Parathyroid adenoma (tissue), 2 donors: ENCODE data around the gene GRAMD4.

Experiments
- H2AFZ ChIP-seq: fragments of 300-600 bp; sonication (generic); one replicate; pipeline ENCODE4 v1.7.0; 2017; ENCODE audit warnings: antibody characterized with exemption, mild to moderate bottlenecking
- H3K27ac ChIP-seq: fragments of 300-600 bp; sonication (generic); one replicate; pipeline ENCODE4 v1.7.0; 2017
- H3K27me3 ChIP-seq: fragments of 300-600 bp; sonication (generic); one replicate; pipeline ENCODE4 v1.7.0; 2017; ENCODE audit warnings: low read length; ENCODE audit not compliant: control insufficient read depth, insufficient read depth
- H3K36me3 ChIP-seq: fragments of 300-600 bp; sonication (generic); one replicate; pipeline ENCODE4 v1.7.0; 2017; ENCODE audit warnings: low read length; ENCODE audit not compliant: control insufficient read depth, insufficient read depth
- H3K4me1 ChIP-seq: fragments of 300-600 bp; sonication (generic); one replicate; pipeline ENCODE4 v1.7.0; 2017; ENCODE audit warnings: control low read depth
- H3K4me2 ChIP-seq: fragments of 300-600 bp; sonication (generic); one replicate; pipeline ENCODE4 v1.7.0; 2017; ENCODE audit warnings: low read length
- H3K4me3 ChIP-seq: fragments of 300-600 bp; sonication (generic); one replicate; pipeline ENCODE4 v1.7.0; 2017; ENCODE audit warnings: low read depth, low read length
- H3K79me2 ChIP-seq: fragments of 300-600 bp; sonication (generic); one replicate; pipeline ENCODE4 v1.7.0; 2017; ENCODE audit warnings: control low read depth
- H3K9ac ChIP-seq: fragments of 300-600 bp; sonication (generic); one replicate; pipeline ENCODE4 v1.7.0; 2017; ENCODE audit warnings: mild to moderate bottlenecking
- H3K9me3 ChIP-seq: fragments of 300-600 bp; sonication (generic); one replicate; pipeline ENCODE4 v1.7.0; 2017; ENCODE audit warnings: low read length; ENCODE audit not compliant: control insufficient read depth
- TF ChIP-seq, protein P1 (sequence below): fragments of 300-600 bp; sonication (generic); IDR thresholded peaks from one replicate; pipeline ENCODE4 v1.7.0; 2017; ENCODE audit warnings: antibody characterized with exemption, mild to moderate bottlenecking
- donor health status: primary hyperparathyroidism.

Gene GRAMD4

GRCh38 chr22:46637711-46638600 lies 17.8 kb downstream of the GRAMD4 start:
- Histone ChIP-seq H2AFZ (no peak overlapping the region), H3K4me2 (no peak overlapping the region), H3K9ac (no peak overlapping the region), H3K27me3 (no peaks in the 10 kb centered on the region), H3K36me3 (no peaks in the 10 kb centered on the region), H3K4me1 (no peaks in the 10 kb centered on the region), H3K79me2 (no peaks in the 10 kb centered on the region), H3K4me3 (no peak overlapping the region), H3K27ac (no peak overlapping the region), H3K9me3 (no peaks in the 10 kb centered on the region)
- TF ChIP-seq, protein P1, sequence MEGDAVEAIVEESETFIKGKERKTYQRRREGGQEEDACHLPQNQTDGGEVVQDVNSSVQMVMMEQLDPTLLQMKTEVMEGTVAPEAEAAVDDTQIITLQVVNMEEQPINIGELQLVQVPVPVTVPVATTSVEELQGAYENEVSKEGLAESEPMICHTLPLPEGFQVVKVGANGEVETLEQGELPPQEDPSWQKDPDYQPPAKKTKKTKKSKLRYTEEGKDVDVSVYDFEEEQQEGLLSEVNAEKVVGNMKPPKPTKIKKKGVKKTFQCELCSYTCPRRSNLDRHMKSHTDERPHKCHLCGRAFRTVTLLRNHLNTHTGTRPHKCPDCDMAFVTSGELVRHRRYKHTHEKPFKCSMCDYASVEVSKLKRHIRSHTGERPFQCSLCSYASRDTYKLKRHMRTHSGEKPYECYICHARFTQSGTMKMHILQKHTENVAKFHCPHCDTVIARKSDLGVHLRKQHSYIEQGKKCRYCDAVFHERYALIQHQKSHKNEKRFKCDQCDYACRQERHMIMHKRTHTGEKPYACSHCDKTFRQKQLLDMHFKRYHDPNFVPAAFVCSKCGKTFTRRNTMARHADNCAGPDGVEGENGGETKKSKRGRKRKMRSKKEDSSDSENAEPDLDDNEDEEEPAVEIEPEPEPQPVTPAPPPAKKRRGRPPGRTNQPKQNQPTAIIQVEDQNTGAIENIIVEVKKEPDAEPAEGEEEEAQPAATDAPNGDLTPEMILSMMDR, result no peak

DNA sequence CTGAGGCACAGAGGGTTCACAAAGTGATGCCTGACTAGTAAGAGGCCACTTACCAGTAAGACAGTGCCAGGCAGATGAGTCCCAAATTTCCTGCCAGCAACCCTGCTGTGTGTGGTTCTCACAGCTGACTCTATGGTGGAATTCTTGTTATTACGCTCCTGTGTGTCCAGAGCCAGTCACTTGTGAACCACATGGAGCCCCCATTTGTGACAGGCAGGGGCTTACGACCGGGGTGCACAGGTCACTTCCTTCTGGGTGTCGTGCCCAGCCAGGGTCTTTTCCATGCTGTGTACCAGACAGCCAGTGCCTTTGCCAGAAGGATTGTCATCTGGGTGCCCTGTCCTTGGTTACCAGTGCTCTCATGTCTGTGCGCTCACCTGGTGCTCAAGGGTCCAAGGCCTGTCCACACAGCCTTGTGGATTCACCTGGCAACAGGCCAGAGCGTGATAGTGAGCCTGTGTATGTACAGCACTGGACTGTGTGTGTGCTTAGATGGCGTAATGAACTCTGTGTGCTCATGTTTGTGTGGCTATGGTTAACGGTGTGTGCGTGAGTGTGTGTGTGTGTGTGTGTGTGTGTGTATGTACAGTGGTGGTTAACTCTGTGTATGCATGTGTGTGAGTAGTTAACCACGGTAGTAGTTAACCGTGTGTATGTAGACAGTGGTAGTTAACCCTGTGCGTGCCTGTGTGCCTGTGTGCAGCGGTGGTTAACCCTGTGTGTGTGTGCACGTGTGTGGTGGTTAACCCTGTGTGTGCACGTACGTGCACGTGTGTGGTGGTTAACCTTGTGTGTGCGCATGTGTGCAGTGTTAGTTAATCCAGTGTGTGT lies 18.6 kb downstream of the GRAMD4 start:
- H3K4me3 ChIP-seq, result no peak overlapping the region
- TF ChIP-seq, protein P1, result no peak
- H3K9ac ChIP-seq, result no peak overlapping the region
- no peak overlapping the region for H3K27ac ChIP-seq
- no peaks in the 10 kb centered on the region for H3K36me3 ChIP-seq
- H3K9me3 ChIP-seq, result no peaks in the 10 kb centered on the region
- no peak overlapping the region for H3K4me2 ChIP-seq
- no peaks in the 10 kb centered on the region for H3K79me2 ChIP-seq
- H3K27me3 ChIP-seq, result no peaks in the 10 kb centered on the region
- H2AFZ ChIP-seq, result no peak overlapping the region
- H3K4me1 ChIP-seq, result no peaks in the 10 kb centered on the region

DNA sequence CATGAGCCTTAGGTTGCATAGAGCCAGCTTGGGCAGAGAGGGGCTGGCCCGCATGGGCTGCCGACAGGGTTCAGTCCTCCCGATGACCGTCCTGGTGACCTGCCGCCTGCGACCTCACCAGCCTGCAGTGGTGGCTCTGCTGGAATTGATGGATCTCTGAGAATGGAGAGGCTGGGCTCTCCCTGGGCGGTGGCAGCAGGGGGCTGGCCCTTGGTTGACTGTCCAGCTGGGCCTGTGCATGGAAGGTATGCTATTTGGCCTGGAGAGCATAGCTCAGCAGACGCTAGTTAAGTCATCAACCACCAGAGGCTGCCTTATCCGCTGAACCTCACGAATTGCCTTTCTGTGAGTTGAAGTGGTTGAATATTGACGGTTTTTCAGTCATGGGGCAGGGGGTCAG lies 19.7 kb downstream of the GRAMD4 start:
- no peaks in the 10 kb centered on the region for H3K27me3 ChIP-seq
- H3K4me2 ChIP-seq, result no peak overlapping the region
- TF ChIP-seq, protein P1, result no peak
- H3K4me3 ChIP-seq, result no peak overlapping the region
- H3K4me1 ChIP-seq, result no peaks in the 10 kb centered on the region
- H3K79me2 ChIP-seq, result no peaks in the 10 kb centered on the region
- no peak overlapping the region for H3K27ac ChIP-seq
- no peak overlapping the region for H2AFZ ChIP-seq
- no peaks in the 10 kb centered on the region for H3K9me3 ChIP-seq
- H3K36me3 ChIP-seq, result no peaks in the 10 kb centered on the region
- no peak overlapping the region for H3K9ac ChIP-seq

- Histone ChIP-seq H3K9me3 (no peaks in the 10 kb centered on the region), H3K4me2 (no peak overlapping the region), H3K4me3 (no peak overlapping the region), H3K9ac (no peak overlapping the region), H3K36me3 (no peaks in the 10 kb centered on the region), H3K27me3 (no peaks in the 10 kb centered on the region), H3K4me1 (no peaks in the 10 kb centered on the region), H3K79me2 (no peaks in the 10 kb centered on the region), H3K27ac (no peak overlapping the region), H2AFZ (no peak overlapping the region)
- TF ChIP-seq, protein P1, result no peak
Measured at GRCh38 chr22:46640293-46641055, 20.3 kb downstream of the GRAMD4 start.
